Glutamatergic neuron (in vitro differentiated cells): ENCODE results near the gene ZNF500. TPM values are rescaled to one million over a fixed set of nuclear protein-coding genes. Genes with fewer than 3 reads are reported as not detected.

Experiments used
- DNase-seq: peaks from one replicate; pipeline ENCODE4 v3.0.0; 2022
- H3K27ac Mint-ChIP-seq: one replicate; pipeline ENCODE4 v1.8.0; 2020; ENCODE audit warnings: mild to moderate bottlenecking, mixed read lengths, inconsistent platforms; ENCODE audit not compliant: unreplicated experiment
- H3K27me3 Mint-ChIP-seq: one replicate; pipeline ENCODE4 v1.8.0; 2020; ENCODE audit warnings: mild to moderate bottlenecking, moderate library complexity, mixed read lengths, inconsistent platforms; ENCODE audit not compliant: unreplicated experiment
- H3K36me3 Mint-ChIP-seq: one replicate; pipeline ENCODE4 v1.8.0; 2020; ENCODE audit warnings: mild to moderate bottlenecking, mixed read lengths, inconsistent platforms; ENCODE audit not compliant: unreplicated experiment
- H3K4me1 Mint-ChIP-seq: one replicate; pipeline ENCODE4 v1.8.0; 2020; ENCODE audit warnings: mild to moderate bottlenecking, low read depth, mixed read lengths, inconsistent platforms; ENCODE audit not compliant: unreplicated experiment
- H3K4me3 Mint-ChIP-seq: one replicate; pipeline ENCODE4 v1.8.0; 2020; ENCODE audit warnings: mild to moderate bottlenecking, mixed read lengths, inconsistent platforms; ENCODE audit not compliant: unreplicated experiment
- H3K9me3 Mint-ChIP-seq: one replicate; pipeline ENCODE4 v1.8.0; 2020; ENCODE audit warnings: mild to moderate bottlenecking, moderate library complexity, mixed read lengths, inconsistent platforms; ENCODE audit not compliant: unreplicated experiment
- total RNA-seq: library from RNA; stranded (reverse); fragmentation: NEBNext Ultra II Directional; extraction: Animal tissue kit (Norgen Biotek cat#: 25700); gene quantifications from one replicate; pipeline ENCODE4 v1.2.1, GENCODE V29; 2021; ENCODE audit not compliant: unreplicated experiment
- TF ChIP-seq, protein P1 (sequence below): fragments of 200-600 bp; sonication (generic); IDR thresholded peaks from one replicate; pipeline ENCODE4 v1.5.0; 2021; ENCODE audit not compliant: partially characterized antibody, unreplicated experiment

The ZNF500 gene
- total RNA-seq, 1 donor from 2014 or later: 19.8 TPM

DNA sequence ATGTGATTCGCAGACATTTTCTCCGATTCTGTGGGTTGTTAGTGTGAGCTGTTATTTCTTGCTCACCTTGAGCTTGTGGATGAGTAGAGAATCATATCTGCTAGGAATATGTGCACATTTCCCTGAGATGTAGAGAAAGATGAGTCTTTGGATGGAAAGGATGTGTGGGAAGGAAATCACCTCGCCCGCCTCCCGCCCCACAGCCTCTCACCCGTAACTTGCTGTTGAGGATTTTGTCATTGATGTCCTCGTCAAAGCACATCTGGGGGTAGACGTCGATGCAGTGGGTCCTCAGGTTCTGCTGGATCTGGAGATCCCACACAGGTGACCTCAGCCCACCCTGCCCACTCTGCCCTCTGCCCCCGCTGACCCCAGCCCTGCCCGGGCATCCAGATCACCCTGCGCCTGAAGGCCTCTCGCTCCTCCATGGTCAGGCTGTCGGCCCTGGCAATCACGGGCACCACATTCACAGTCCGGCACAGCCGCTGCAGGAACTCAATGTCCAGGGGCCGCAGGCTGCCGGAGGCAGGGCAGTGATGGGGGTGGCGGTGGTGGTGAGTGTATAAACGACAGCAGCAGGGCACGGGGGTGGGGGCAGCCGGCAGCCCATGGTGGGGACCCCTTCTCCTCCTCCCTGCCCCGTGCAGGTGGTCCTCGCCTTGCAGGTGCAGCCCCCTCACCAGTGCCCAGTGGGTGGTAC is 16.4 kb upstream of the ZNF500 start:
- Mint-ChIP-seq H3K4me1 (peaks cover 4% of the 10 kb centered on the region), H3K9me3 (no peaks in the 10 kb centered on the region), H3K27ac (no peak overlapping the region), H3K4me3 (no peak overlapping the region), H3K36me3 (no peaks in the 10 kb centered on the region), H3K27me3 (peaks cover 2% of the 10 kb centered on the region)
- no peak for DNase-seq
- TF ChIP-seq, protein P1, sequence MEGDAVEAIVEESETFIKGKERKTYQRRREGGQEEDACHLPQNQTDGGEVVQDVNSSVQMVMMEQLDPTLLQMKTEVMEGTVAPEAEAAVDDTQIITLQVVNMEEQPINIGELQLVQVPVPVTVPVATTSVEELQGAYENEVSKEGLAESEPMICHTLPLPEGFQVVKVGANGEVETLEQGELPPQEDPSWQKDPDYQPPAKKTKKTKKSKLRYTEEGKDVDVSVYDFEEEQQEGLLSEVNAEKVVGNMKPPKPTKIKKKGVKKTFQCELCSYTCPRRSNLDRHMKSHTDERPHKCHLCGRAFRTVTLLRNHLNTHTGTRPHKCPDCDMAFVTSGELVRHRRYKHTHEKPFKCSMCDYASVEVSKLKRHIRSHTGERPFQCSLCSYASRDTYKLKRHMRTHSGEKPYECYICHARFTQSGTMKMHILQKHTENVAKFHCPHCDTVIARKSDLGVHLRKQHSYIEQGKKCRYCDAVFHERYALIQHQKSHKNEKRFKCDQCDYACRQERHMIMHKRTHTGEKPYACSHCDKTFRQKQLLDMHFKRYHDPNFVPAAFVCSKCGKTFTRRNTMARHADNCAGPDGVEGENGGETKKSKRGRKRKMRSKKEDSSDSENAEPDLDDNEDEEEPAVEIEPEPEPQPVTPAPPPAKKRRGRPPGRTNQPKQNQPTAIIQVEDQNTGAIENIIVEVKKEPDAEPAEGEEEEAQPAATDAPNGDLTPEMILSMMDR: no peak

DNA sequence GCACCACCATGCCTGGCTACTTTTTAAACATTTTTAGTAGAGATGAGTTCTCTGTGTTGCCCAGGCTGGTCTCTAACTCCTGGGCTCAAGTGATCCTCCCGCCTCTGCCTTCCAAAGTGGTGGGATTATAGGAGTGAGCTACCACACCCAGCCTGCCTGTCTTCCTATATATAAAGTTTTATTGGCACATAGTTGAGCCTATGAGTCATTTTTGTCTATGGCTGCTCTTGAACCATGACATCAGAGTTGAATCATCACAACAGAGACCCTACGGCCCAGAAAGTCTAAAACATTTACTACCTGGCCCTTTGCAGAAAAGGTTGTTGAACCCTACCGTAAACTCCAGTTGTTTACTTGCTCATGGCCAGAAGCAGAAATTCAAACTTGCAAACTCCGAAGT is 13.3 kb upstream of the ZNF500 start:
- no peaks in the 10 kb centered on the region for H3K36me3 Mint-ChIP-seq
- H3K27me3 Mint-ChIP-seq: peaks cover 2% of the 10 kb centered on the region
- peaks cover 2% of the 10 kb centered on the region for H3K9me3 Mint-ChIP-seq
- TF ChIP-seq, protein P1: no peak
- H3K4me3 Mint-ChIP-seq: no peak overlapping the region
- no peak overlapping the region for H3K27ac Mint-ChIP-seq
- H3K4me1 Mint-ChIP-seq: no peaks in the 10 kb centered on the region
- no peak for DNase-seq

DNA sequence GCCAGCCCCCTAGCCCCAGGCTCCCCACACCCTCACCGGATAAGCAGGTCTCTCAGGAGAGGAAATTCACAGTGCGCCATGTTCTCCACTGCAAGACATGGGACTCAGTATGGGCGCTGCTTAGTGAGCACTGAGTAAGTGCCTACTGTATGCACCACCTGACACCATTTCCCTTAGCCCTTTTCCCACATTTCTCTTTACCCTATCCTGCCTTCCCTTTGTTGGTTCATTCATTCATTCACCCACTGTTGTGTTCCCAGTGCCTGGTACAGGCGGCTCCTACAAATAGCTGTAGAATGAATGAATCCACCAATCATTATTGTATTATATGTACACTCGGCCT is 11.1 kb upstream of the ZNF500 start:
- TF ChIP-seq, protein P1: no peak
- Mint-ChIP-seq H3K4me1 (peaks cover 3% of the 10 kb centered on the region), H3K27me3 (peaks cover 2% of the 10 kb centered on the region), H3K4me3 (no peak overlapping the region), H3K9me3 (peaks cover 2% of the 10 kb centered on the region), H3K27ac (no peak overlapping the region), H3K36me3 (no peaks in the 10 kb centered on the region)
- DNase-seq: no peak

DNA sequence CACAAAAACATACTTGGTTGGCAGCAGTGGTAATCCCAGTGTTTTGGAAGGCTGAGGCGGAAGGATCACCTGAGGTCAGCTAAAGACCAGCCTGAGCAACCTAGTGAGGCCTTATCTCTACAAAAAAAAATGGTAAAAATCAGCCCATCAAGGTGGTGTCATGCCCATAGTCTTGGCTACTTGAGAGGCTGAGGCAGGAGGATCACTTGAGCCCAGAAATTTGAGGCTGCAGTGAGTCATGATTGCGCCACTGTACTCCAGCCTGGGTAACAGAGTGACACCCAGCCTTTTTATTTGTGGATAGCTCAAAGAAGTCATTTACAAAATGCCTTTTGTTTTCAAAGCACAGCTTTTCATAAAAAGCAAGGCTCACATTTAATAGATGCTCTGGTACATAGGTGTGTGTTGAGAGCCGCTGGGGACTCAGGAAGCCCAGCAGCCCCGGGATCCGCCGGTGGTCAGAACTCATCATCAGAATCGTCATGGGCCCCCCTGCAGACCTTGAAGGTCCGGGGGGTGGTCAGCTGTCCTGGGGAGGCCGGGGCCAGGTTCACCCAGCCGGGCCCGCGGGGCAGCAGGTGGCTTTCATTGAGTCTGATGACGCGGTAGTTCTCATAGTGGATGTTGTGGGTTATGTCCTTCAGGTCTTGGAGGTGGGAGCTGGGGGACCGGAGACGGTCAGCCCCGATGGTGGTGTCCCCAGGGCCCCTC is 10.5 kb upstream of the ZNF500 start:
- Mint-ChIP-seq H3K27me3 (no peaks in the 10 kb centered on the region), H3K27ac (no peak overlapping the region), H3K4me3 (no peak overlapping the region), H3K4me1 (peaks cover 3% of the 10 kb centered on the region), H3K9me3 (peaks cover 2% of the 10 kb centered on the region), H3K36me3 (no peaks in the 10 kb centered on the region)
- TF ChIP-seq, protein P1: no peak
- no peak for DNase-seq

DNA sequence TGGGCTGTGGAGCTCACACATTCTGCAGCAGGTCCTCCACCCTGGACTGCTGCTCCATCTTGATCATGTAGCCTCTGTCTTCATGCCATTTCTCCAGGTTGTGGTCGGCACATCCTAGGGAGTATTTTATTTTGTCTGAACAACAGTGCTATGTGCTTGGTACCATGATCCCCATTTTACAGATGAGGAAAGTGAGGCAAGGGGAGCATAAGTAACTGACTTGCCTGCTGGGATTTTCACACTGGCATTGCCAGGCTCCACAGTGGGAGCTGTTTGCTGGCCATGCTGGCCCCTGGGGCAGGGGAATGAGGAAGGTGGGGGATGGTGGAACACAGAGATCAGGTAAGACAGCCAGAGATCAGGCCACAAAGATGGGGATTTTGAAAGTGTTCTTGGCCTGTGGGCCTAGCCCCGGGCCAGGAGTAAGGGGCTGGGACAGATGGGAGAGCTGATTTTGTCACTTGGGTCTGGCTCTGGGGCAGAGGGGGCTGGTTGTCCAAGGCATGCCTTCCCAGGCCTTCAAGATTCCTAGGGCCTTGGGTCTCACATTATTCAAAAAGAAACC is 9.3 kb upstream of the ZNF500 start:
- Mint-ChIP-seq H3K27me3 (no peaks in the 10 kb centered on the region), H3K4me1 (peaks cover 3% of the 10 kb centered on the region), H3K27ac (no peak overlapping the region), H3K36me3 (no peaks in the 10 kb centered on the region), H3K9me3 (peaks cover 2% of the 10 kb centered on the region), H3K4me3 (no peak overlapping the region)
- TF ChIP-seq, protein P1: no peak
- no peak for DNase-seq
